Measurements from ENCODE around the gene OR8H2. TPM values are rescaled to one million over a fixed set of nuclear protein-coding genes. Genes with fewer than 3 reads are reported as not detected.

The OR8H2 gene
- total RNA-seq, 2 donors from 2014 or later, result 0.57 TPM; not detected in 1

DNA sequence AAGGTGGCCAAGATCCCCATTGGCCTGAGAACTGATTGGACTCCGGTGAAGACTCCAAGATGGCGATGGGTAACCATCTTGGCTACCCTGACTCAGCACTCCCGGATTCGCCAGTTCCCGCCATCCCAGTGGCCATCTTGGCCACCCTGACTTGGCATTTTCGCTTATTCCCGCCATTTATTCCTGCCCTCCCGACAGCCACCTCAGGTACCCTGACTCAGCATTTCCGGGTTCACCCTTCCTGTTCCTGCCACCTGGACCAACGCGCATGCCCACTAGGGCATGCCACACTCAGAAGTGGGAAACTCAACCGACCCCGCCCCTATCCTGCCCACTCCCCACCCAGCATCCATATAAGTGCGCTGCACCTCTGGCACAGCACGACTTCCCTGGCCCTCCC is 48.8 kb downstream of the OR8H2 start:
- no peak for DNase-seq (ENCODE audit: low spot score)
- no peak for TF ChIP-seq POLR2AphosphoS5 (IDR thresholded peaks at IDR 0.05)
- no peak for TF ChIP-seq POLR2A (IDR thresholded peaks at IDR 0.05)
- TF ChIP-seq, protein P1, sequence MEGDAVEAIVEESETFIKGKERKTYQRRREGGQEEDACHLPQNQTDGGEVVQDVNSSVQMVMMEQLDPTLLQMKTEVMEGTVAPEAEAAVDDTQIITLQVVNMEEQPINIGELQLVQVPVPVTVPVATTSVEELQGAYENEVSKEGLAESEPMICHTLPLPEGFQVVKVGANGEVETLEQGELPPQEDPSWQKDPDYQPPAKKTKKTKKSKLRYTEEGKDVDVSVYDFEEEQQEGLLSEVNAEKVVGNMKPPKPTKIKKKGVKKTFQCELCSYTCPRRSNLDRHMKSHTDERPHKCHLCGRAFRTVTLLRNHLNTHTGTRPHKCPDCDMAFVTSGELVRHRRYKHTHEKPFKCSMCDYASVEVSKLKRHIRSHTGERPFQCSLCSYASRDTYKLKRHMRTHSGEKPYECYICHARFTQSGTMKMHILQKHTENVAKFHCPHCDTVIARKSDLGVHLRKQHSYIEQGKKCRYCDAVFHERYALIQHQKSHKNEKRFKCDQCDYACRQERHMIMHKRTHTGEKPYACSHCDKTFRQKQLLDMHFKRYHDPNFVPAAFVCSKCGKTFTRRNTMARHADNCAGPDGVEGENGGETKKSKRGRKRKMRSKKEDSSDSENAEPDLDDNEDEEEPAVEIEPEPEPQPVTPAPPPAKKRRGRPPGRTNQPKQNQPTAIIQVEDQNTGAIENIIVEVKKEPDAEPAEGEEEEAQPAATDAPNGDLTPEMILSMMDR (IDR thresholded peaks at IDR 0.05), result no peak

More for the DNA sequence above, 48.8 kb downstream of the OR8H2 start:
- Histone ChIP-seq H3K4me1 (replicated peaks) (no peaks in the 10 kb centered on the region), H3K27ac (no peak overlapping the region), H3K36me3 (no peaks in the 10 kb centered on the region), H3K4me3 (no peak overlapping the region), H3K27me3 (replicated peaks; ENCODE audit: insufficient read depth) (no peaks in the 10 kb centered on the region), H3K9me3 (no peaks in the 10 kb centered on the region)
- 93% methylated on average over 15 of the region's 15 CpGs for WGBS
- intact Hi-C loops (cut with DNase I), result no loop called here

Small RNAs within 50 kb of the gene (small RNA-seq; reads per million reads assigned to genes)
- 0 reads per million in 2 donors for gene OR8I4P

Other genes starting within 250 kb of the OR8H2 start
- gene TRIM51, start 220.4 kb upstream of the OR8H2 start, total RNA-seq, result not detected
- not detected for gene OR5W2, start 189.1 kb upstream of the OR8H2 start, total RNA-seq
- not detected for gene OR5I1, start 167.3 kb upstream of the OR8H2 start, total RNA-seq
- not detected for gene OR10AG1, start 133.7 kb upstream of the OR8H2 start, total RNA-seq
- gene OR5F1, start 109.1 kb upstream of the OR8H2 start, total RNA-seq, result not detected
- not detected for gene OR5AS1, start 76.0 kb upstream of the OR8H2 start, total RNA-seq
- gene OR8I2, start 10.4 kb upstream of the OR8H2 start, total RNA-seq, result not detected
- not detected for gene OR8H3, start 18.7 kb downstream of the OR8H2 start, total RNA-seq
- not detected for gene OR8J3, start 36.5 kb downstream of the OR8H2 start, total RNA-seq
- gene OR8K5, start 56.6 kb downstream of the OR8H2 start, total RNA-seq, result not detected
- not detected for gene OR5J2, start 72.9 kb downstream of the OR8H2 start, total RNA-seq
- not detected for gene OR5T2, start 130.6 kb downstream of the OR8H2 start, total RNA-seq
- gene OR5T3, start 148.6 kb downstream of the OR8H2 start, total RNA-seq, result not detected
- not detected for gene OR5T1, start 170.5 kb downstream of the OR8H2 start, total RNA-seq
- gene OR8H1, start 188.6 kb downstream of the OR8H2 start, total RNA-seq, result not detected
- not detected for gene OR8K3, start 211.5 kb downstream of the OR8H2 start, total RNA-seq
- 1 to 10 TPM in 1 of 2 donors, not detected in 1; 1.6 TPM for gene OR8K1, start 242.4 kb downstream of the OR8H2 start, total RNA-seq

Measured in prostate gland (tissue), 2 donors.